Right lobe of liver (tissue), 6 donors: Measurements from ENCODE around the gene IL25. TPM values are rescaled to one million over a fixed set of nuclear protein-coding genes. Genes with fewer than 3 reads are reported as not detected.

Experiments used
- ATAC-seq, 4 donors: fragments of 200-7000 bp; cut with Tn5 transposase; one replicate each; pipeline ENCODE4 v1.9.1; 2020; ENCODE audit warnings: mild to moderate bottlenecking in 4 of 4, moderate library complexity in 4 of 4
- DNase-seq, 3 donors: peaks; one replicate each; pipeline ENCODE4 v3.0.0-alpha.2; 2020
- H3K27ac ChIP-seq, 3 donors: fragments of 200-600 bp; one replicate each; pipeline ENCODE4 v1.8.0; 2022
- H3K27me3 ChIP-seq, 2 donors: fragments of 200-600 bp; one replicate each; pipeline ENCODE4 v1.8.0; 2022
- H3K36me3 ChIP-seq, 4 donors: fragments of 200-600 bp; sonication (generic) in 1 of 4; one replicate each; pipeline versions ENCODE4 v1.5.1 to v1.8.0; 2017 to 2022; ENCODE audit warnings: control low read depth in 1 of 4
- H3K4me1 ChIP-seq, 4 donors: fragments of 200-600 bp; sonication (generic) in 1 of 4; one replicate each; pipeline versions ENCODE4 v1.5.1 to v1.8.0; 2017 to 2022; ENCODE audit warnings: control low read depth in 1 of 4
- H3K4me3 ChIP-seq, 3 donors: fragments of 200-600 bp; one replicate each; pipeline ENCODE4 v1.8.0; 2022
- H3K9me3 ChIP-seq, 4 donors: fragments of 200-600 bp; sonication (generic) in 1 of 4; one replicate each; pipeline versions ENCODE4 v1.5.1 to v1.8.0; 2017 to 2022; ENCODE audit warnings: control low read depth in 1 of 4
- CTCF ChIP-seq, 4 donors: fragments of 200-600 bp in 3 of 4; fragments of 450-650 bp in 1 of 4; IDR thresholded peaks; one replicate each; pipeline versions ENCODE4 v1.5.1 to v1.8.0; 2016 to 2022; ENCODE audit warnings: antibody characterized with exemption in 4 of 4, mild to moderate bottlenecking in 2 of 4
- POLR2A ChIP-seq: fragments of 450-650 bp; IDR thresholded peaks from one replicate; pipeline ENCODE4 v1.6.1; 2017; ENCODE audit warnings: antibody characterized with exemption, mild to moderate bottlenecking
- WGBS: methylation state at CpG from one replicate; pipeline ENCODE4 v1.1.6; 2018; ENCODE audit warnings: low coverage, low lambda C conversion rate; ENCODE audit not compliant: insufficient coverage; ENCODE audit errors: missing lambda C conversion rate; 5-methylcytosine and 5-hydroxymethylcytosine counted together
- intact Hi-C, 2 donors: fragments of 100-400 bp; cut with DNase I; formaldehyde crosslinking; loops; one replicate each; pipeline versions ENCODE4 v1.11.2 to v1.14.1; 2022
- total RNA-seq, 6 experiments: library from RNA; depleted of rRNA in 2 of 6; stranded (reverse); fragments of >200 nt in 2 of 6; fragmentation: NEBNext Ultra II Directional in 3 of 6; extraction: Animal tissue kit (Norgen Biotek cat#: 25700) in 3 of 6; gene quantifications; one replicate each; pipeline versions ENCODE4 v1.1.0 to v1.2.4, GENCODE V29; 2016 to 2023
- donor health status: DM: no; HTN: yes; CAD: no.
- donor health status: DM: no; HTN: no; CAD: no.
- donor health status: DM: no; HTN: no; CAD: no.
- donor health status: DM: no; HTN: yes; CAD: no.
- donor health status: DM: no; HTN: yes; CAD: no.

The IL25 gene
- total RNA-seq, 6 experiments from 2014 or later: not detected

- TF ChIP-seq CTCF (IDR thresholded peaks at IDR 0.05) (no peak), POLR2A (no peak)
- WGBS: 67% methylated on average over 1 of the region's 11 CpGs
- H3K9me3 ChIP-seq: no peaks in the 10 kb centered on the region
- DNase-seq (peak in 1 of 3 donors; percentile 28), ATAC-seq (peak in 1 of 4 donors; percentile 5)
- no peaks in the 10 kb centered on the region for H3K36me3 ChIP-seq
- intact Hi-C loops: no loop called here
- H3K4me3 ChIP-seq: no peak overlapping the region
- peaks cover 0 to 8% (median 0%) of the 10 kb centered on the region in 4 donors for H3K4me1 ChIP-seq
- H3K27me3 ChIP-seq: peaks cover 0 to 10% of the 10 kb centered on the region in 2 donors
- H3K27ac ChIP-seq: no peak overlapping the region
Measured at GRCh38 chr14:23360496-23360895, 12.1 kb upstream of the IL25 start.

GRCh38 chr14:23361320-23361719 lies 11.3 kb upstream of the IL25 start:
- H3K4me1 ChIP-seq: peaks cover 0 to 12% (median 0%) of the 10 kb centered on the region in 4 donors
- no peak for TF ChIP-seq POLR2A
- no peak for TF ChIP-seq CTCF (IDR thresholded peaks at IDR 0.05)
- ATAC-seq: no peak
- H3K27ac ChIP-seq: no peak overlapping the region
- H3K36me3 ChIP-seq: no peaks in the 10 kb centered on the region
- intact Hi-C loops: no loop called here
- no peak overlapping the region for H3K4me3 ChIP-seq
- H3K9me3 ChIP-seq: no peaks in the 10 kb centered on the region
- peak in 1 of 3 donors; percentile 10 for DNase-seq
- H3K27me3 ChIP-seq: peaks cover 0 to 16% of the 10 kb centered on the region in 2 donors

- no peak for ATAC-seq
- no peak overlapping the region for H3K4me3 ChIP-seq
- H3K9me3 ChIP-seq: no peaks in the 10 kb centered on the region
- intact Hi-C loops: no loop called here
- no peaks in the 10 kb centered on the region for H3K36me3 ChIP-seq
- TF ChIP-seq POLR2A (no peak), CTCF (IDR thresholded peaks at IDR 0.05) (no peak)
- peaks cover 0 to 16% of the 10 kb centered on the region in 2 donors for H3K27me3 ChIP-seq
- 44% methylated on average over 3 of the region's 6 CpGs for WGBS
- no peak for DNase-seq
- peaks cover 0 to 12% (median 0%) of the 10 kb centered on the region in 4 donors for H3K4me1 ChIP-seq
- H3K27ac ChIP-seq: no peak overlapping the region
Measured at GRCh38 chr14:23361763-23362162, 10.8 kb upstream of the IL25 start.

- Histone ChIP-seq H3K9me3 (no peaks in the 10 kb centered on the region), H3K4me3 (no peak overlapping the region), H3K36me3 (no peaks in the 10 kb centered on the region), H3K27me3 (peaks cover 0 to 16% of the 10 kb centered on the region in 2 donors), H3K27ac (no peak overlapping the region), H3K4me1 (peaks cover 0 to 12% (median 0%) of the 10 kb centered on the region in 4 donors)
- DNase-seq (no peak), ATAC-seq (no peak)
- 42% methylated on average over 3 of the region's 3 CpGs for WGBS
- TF ChIP-seq POLR2A: no peak
- TF ChIP-seq CTCF (IDR thresholded peaks at IDR 0.05): no peak
- intact Hi-C loops: no loop called here
Measured at GRCh38 chr14:23362200-23362599, 10.4 kb upstream of the IL25 start.
